Measurements from ENCODE around the gene ZGLP1.

ZGLP1 gene

DNA sequence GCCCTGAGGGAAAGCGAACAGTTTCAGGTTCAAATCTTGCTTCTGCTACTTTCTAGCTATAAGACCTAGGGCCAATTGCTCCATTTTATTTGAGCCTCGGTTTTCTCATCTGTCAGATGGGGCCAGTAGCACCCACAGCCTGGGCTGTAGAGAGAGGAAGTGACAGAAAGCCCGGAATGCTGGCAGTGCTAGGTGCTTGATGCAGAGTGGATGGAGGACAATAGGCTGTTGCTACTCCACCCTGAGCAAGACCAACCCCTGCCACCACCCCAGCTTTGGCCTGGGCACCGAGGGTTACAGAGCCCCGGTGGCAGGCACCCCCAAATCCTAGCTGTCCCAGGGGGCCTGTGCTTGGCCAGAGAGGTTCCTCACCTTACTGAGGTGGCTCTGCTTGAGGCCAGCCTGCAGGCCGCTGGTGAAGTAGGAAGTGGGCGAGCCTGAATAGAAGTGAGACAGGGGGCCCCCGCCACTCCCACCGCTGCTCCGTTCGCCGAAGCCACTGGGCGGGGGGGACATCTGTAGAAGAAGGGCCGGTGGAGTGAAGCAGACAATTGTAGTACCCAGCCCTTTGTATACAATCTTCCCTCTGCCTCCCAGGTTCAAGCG lies 8.3 kb upstream of the ZGLP1 start:
- H3K4me1 Mint-ChIP-seq: peaks cover 22 to 30% of the 10 kb centered on the region in 2 donors
- H3K4me3 Mint-ChIP-seq: no peak overlapping the region
- ATAC-seq (replicated peaks) (no peak), DNase-seq (no peak)
- H3K9me3 Mint-ChIP-seq: no peaks in the 10 kb centered on the region
- H3K36me3 Mint-ChIP-seq: peaks cover 27 to 44% of the 10 kb centered on the region in 2 donors
- no peak overlapping the region for H3K27ac Mint-ChIP-seq
- no peaks in the 10 kb centered on the region for H3K27me3 Mint-ChIP-seq

DNA sequence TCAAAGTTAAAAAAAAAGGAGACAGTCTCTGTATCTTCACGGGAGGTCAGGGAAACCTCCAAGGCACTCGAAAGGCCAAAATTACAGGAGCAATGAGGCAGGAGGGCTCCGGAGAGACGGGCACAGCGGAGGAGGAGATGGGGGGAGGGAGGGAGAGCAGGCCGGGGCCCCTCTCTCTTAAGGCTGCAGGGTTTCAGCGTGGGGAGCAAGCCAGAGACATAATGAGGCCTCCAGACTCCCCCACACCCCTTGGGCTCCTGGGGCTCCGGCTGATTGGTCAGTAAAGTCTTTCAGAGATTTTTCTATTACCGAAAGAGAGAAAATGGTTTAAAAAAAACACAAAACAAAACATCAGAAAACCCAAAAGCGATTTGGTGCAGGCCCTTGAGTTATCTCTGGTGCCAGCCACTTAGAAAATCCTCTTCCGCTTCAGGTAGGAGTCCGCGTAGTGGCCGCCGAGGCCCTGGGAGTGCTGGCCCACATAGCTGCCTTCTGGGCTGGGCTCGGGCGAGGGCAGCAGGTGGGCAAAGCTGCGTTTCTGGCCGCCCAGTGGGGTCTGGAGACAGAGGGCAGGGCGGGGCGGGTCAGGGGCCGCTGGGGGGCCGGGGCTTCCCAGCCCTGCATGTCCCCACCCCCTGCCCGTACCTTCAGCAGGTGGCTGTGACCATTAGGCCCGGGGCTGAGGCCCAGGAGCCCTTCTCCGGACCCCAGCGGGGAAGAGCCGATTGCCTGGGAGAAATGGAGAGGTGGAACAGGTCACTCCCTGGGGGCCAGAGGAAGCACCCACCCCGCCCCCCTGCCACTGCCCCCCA lies 7.6 kb upstream of the ZGLP1 start:
- H3K27ac Mint-ChIP-seq: peak overlapping the region; percentile 93
- H3K9me3 Mint-ChIP-seq: no peaks in the 10 kb centered on the region
- no peak overlapping the region for H3K4me3 Mint-ChIP-seq
- ATAC-seq (replicated peaks) (no peak), DNase-seq (no peak)
- peaks cover 22 to 30% of the 10 kb centered on the region in 2 donors for H3K4me1 Mint-ChIP-seq
- H3K36me3 Mint-ChIP-seq: peaks cover 28 to 43% of the 10 kb centered on the region in 2 donors
- no peaks in the 10 kb centered on the region for H3K27me3 Mint-ChIP-seq

DNA sequence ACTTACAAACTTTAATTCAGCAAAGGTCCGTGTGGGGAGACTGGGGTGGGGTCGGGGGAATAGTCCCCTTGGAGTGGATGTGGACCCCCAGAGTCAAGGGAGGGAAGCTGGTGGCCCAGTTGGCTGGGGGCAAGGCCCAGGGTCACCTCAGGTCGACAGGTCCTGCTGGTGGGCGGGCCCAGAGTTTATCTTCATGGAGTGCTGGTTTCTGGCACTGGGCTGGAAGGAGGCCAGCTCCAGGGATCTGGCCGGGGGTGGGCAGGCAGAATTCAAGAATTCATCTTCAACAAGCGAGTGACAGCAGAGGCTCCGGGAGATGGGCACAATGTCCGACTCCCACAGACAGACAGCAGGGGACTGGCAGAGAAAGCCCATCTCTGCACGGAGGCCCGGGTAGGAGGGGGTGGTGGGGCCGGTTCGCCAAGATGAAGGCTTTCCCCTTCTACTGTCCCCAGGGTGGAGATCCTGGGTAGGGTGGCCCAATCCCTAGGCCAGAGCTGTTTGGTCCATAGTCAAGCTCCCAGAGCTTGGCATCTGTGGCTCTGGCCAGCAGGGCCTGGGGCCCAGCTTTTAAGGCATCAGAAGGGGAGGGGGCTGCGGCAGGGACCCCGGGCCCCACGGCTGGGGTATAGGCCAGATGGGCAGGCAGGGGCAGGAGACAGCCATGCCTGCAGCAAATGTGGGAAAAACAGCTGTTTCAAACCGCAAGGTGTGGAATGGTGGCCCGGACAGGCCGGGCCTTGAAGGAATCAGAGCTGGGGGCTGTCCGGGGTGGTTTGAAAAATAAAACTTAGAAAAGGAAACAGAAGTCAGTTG lies 6.8 kb upstream of the ZGLP1 start:
- Mint-ChIP-seq H3K9me3 (no peaks in the 10 kb centered on the region), H3K27me3 (no peaks in the 10 kb centered on the region), H3K36me3 (peaks cover 28 to 38% of the 10 kb centered on the region in 2 donors), H3K27ac (peak overlapping the region; percentile 93), H3K4me3 (peak overlapping the region; percentile 93 to 95), H3K4me1 (peaks cover 19 to 30% of the 10 kb centered on the region in 2 donors)
- DNase-seq (no peak), ATAC-seq (replicated peaks) (peak; percentile 3 to 6)

DNA sequence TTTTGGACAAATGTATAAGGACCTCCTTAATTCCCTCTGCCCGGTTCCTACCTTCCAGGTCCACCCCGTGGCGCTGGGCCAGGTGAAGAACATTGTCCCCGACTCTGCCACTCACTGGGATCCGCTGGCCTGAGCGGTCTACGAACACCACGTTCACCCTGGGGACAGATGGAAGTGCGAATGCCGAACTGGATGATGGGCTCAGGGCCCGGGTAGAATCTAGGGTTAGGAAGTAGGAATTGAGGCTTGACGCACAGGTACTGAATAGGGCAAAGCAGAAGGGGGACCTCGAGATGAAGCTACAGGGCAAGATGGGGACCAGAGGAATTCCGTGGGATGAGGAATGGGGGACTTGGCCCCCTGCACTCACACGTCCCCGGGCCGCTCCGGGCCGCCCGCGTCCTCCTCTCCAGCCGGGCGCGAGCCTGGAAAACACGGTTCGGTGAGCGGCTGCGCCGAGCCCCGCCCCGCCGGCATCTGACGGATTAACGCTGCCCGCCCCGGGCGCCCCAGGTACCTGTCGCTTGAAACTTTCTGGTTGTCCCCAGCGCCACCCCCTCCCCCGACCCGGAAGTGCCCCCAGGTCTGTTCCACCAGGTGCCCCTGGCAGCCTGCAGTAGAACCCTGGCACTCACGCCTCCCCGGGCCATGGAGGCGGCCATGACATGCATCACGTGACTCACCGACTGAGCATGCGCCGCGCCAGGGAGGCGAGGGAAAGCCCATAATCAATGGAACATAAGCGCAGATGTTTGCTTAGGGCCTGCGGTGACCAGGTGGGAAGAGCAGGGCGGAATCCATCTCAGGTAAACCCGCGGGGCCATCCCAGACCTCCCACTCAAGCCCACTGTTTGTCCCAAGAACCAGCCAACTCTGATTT lies 6.0 kb upstream of the ZGLP1 start, which contains the start of gene FDX2:
Gene FDX2, minus strand, starts transcription at position 681 of the 880 bp plus-strand sequence. Its CDS starts 19 bp downstream, at position 662.
- Mint-ChIP-seq H3K9me3 (no peaks in the 10 kb centered on the region), H3K36me3 (peaks cover 28 to 42% of the 10 kb centered on the region in 2 donors), H3K4me1 (peaks cover 19 to 30% of the 10 kb centered on the region in 2 donors), H3K27ac (peak within 1 kb of the TSS; percentile 93), H3K27me3 (no peaks in the 10 kb centered on the region), H3K4me3 (peak within 1 kb of the TSS; percentile 93 to 95)
- peak; percentile 84 for DNase-seq
- peak; percentile 88 to 93 for ATAC-seq (replicated peaks)

DNA sequence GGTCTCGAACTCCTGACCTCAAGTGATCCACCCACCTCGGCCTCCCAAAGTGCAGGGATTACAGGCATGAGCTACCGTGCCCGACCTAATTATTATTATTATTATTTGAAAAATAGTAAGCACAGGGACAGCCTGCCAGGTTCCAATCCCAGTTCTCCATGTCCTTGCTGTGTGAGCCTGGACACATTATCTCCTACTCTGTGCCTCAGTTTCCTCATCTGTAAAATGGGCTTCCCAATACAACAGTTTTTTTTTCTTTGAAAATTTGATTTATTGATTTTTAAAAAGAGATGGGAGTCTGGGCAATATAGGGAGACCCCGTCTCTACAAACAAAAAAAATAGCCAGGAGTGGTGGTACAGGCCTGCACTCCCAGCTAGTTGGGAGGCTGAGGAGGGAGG lies 3.3 kb downstream of the ZGLP1 start:
- peaks cover 28 to 31% of the 10 kb centered on the region in 2 donors for H3K36me3 Mint-ChIP-seq
- H3K27ac Mint-ChIP-seq: no peak overlapping the region
- no peak overlapping the region for H3K4me3 Mint-ChIP-seq
- ATAC-seq (replicated peaks) (no peak), DNase-seq (no peak)
- H3K9me3 Mint-ChIP-seq: no peaks in the 10 kb centered on the region
- peaks cover 12 to 27% of the 10 kb centered on the region in 2 donors for H3K4me1 Mint-ChIP-seq
- peaks cover 0 to 13% of the 10 kb centered on the region in 2 donors for H3K27me3 Mint-ChIP-seq

DNA sequence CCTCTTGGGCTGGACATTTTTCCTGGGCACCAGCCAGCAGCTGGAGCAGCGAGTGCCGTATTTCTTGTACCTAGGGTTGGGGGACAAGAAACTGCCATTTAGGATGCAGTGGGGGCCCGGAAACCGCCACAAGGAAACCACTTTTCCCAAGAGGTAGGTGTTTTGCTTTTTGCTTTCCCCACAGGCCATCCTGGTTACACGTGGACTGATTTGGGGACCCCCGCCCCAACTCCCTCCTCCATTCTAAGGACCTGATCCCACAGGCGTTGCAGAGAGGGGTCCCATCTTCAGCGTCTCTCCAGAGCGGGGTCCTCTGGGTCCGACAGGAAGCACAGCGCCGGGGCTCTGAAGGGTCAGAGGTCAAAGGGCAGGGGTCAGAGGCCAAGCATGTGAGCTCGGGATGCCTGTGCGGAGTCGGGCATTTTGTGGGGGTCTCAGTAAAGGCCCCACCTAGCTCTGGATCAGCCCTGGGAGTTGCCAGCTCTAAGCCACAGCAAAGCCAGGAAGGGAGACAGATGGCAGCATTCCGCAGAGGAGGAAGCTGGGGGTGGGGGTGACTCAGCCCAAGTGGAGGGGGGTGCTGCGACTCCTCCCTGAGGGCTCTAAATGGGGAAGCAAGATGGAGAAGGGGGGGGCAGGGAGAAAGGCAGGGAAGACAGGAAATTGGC lies 4.3 kb downstream of the ZGLP1 start:
- Mint-ChIP-seq H3K9me3 (no peaks in the 10 kb centered on the region), H3K27me3 (peaks cover 0 to 16% of the 10 kb centered on the region in 2 donors), H3K36me3 (peaks cover 25 to 26% of the 10 kb centered on the region in 2 donors), H3K4me3 (peak overlapping the region in 1 of 2 donors; percentile 12), H3K4me1 (peaks cover 12 to 27% of the 10 kb centered on the region in 2 donors), H3K27ac (no peak overlapping the region)
- DNase-seq (no peak), ATAC-seq (replicated peaks) (no peak)

DNA sequence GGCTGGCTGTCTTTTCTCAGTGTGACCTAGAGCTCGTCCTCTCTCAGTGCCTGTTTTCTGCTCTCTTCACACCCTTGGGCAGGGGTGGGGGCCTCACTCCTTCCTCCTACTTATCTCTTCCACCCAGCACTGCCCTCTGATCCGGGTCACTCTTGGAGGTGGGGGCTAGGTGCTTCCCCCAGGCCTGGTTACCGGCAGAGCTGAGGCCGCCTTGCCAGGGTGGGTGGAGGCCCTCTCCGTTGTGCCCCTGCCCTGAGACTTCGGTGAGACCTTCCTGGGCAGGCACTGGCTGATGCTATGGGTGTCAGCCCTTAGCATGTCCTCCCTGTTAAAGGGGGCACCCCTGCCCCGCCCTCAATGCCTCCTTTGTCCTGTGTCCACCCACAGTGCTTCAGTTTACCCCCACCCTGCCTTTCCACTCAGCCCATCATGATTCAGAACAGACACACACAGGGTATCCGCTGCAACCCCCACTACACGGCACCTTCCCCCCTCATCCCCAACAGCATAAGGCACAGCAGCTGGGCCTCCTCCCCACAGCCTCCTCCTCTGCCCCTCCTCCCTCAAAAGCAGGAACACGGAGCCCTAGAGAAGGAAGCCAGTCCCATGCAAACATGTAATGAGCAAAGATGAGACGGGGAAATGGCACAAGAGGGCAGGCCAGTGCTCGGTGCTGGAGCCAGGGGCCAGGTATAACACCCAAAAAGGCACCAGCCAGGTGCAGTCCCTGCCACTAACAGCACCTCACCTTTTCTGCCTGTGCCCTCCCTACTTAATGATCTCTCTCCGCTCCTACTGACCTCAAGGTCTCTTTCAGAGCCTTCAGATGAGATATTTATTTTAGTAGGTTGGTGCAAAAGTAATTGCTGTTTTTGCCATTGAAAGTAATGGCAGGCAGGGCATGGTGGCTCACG lies 9.8 kb downstream of the ZGLP1 start:
- H3K9me3 Mint-ChIP-seq: no peaks in the 10 kb centered on the region
- H3K4me1 Mint-ChIP-seq: peaks cover 17 to 27% of the 10 kb centered on the region in 2 donors
- no peak overlapping the region for H3K27ac Mint-ChIP-seq
- DNase-seq (no peak), ATAC-seq (replicated peaks) (no peak)
- H3K4me3 Mint-ChIP-seq: no peak overlapping the region
- H3K27me3 Mint-ChIP-seq: peaks cover 22 to 34% of the 10 kb centered on the region in 2 donors
- peaks cover 11 to 14% of the 10 kb centered on the region in 2 donors for H3K36me3 Mint-ChIP-seq

DNA sequence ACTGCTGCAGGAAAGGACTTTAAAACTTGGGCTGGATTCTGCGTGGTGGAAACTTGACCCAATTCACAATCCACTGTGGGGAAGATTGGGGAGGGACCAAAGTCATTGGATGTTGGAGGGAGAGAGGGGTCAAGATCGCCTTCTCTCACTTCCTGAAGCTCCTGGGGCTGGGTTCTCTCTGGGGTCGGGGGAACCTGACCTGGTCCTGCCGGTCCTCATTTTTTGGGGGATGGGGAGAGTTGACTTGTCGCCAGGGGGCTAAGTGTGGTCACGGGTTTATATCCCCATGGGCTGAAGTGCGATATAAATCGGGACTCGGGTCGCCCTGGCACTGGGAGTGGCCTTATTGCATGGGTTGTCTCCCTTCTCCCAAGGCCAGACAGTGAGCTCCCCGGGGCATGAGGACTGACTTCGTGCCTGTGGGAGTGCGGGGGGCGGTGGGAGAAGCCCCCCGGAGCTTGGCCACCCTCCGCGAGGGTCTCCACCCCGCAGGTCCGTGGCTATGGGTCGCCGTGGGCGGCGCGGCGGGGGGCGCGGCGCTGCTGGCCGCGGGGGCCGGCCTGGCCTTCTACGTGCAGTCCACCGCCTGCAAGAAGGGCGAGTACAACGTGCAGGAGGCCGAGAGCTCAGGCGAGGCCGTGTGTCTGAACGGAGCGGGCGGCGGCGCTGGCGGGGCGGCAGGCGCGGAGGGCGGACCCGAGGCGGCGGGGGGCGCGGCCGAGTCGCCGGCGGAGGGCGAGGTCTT lies 13.6 kb downstream of the ZGLP1 start:
- Mint-ChIP-seq H3K4me3 (peak overlapping the region; percentile 79 to 85), H3K27me3 (peaks cover 50 to 56% of the 10 kb centered on the region in 2 donors), H3K4me1 (peaks cover 29 to 44% of the 10 kb centered on the region in 2 donors), H3K9me3 (peaks cover 0 to 4% of the 10 kb centered on the region in 2 donors), H3K27ac (peak overlapping the region; percentile 92), H3K36me3 (peaks cover 5 to 14% of the 10 kb centered on the region in 2 donors)
- DNase-seq: no peak
- no peak for ATAC-seq (replicated peaks)

DNA sequence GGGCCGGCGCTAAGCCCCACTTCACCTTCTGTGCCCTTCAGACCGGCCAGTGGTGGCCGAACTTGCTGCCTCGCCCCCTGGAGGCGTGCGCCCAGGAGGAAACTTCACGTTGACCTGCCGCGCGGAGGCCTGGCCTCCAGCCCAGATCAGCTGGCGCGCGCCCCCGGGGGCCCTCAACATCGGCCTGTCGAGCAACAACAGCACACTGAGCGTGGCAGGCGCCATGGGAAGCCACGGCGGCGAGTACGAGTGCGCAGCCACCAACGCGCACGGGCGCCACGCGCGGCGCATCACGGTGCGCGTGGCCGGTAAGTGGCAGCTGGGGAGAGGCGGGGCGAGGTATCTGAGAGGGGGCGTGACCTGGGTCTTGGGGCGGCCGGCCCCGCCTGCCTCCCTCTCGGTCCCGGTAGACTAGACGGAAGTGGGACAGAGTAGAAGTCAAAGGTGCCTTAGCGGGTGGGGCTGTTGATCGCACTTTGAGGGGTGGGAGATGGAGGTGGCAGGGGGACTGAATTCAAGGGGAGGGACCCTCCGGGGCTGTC lies 14.2 kb downstream of the ZGLP1 start:
- peaks cover 0 to 4% of the 10 kb centered on the region in 2 donors for H3K9me3 Mint-ChIP-seq
- peaks cover 55 to 62% of the 10 kb centered on the region in 2 donors for H3K27me3 Mint-ChIP-seq
- H3K27ac Mint-ChIP-seq: peak overlapping the region; percentile 92
- peaks cover 35 to 50% of the 10 kb centered on the region in 2 donors for H3K4me1 Mint-ChIP-seq
- peak overlapping the region; percentile 79 to 85 for H3K4me3 Mint-ChIP-seq
- H3K36me3 Mint-ChIP-seq: peaks cover 5 to 14% of the 10 kb centered on the region in 2 donors
- DNase-seq (peak; percentile 53), ATAC-seq (replicated peaks) (peak; percentile 64 to 69)

DNA sequence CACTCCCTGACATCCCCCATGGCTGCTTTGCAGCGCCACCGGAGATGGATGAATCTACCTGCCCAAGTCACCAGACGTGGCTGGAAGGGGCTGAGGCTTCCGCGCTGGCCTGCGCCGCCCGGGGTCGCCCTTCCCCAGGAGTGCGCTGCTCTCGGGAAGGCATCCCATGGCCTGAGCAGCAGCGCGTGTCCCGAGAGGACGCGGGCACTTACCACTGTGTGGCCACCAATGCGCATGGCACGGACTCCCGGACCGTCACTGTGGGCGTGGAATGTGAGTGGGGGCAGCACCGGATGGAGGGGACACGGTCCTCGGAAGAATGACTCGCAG lies 15.3 kb downstream of the ZGLP1 start:
- H3K27ac Mint-ChIP-seq: no peak overlapping the region

DNA sequence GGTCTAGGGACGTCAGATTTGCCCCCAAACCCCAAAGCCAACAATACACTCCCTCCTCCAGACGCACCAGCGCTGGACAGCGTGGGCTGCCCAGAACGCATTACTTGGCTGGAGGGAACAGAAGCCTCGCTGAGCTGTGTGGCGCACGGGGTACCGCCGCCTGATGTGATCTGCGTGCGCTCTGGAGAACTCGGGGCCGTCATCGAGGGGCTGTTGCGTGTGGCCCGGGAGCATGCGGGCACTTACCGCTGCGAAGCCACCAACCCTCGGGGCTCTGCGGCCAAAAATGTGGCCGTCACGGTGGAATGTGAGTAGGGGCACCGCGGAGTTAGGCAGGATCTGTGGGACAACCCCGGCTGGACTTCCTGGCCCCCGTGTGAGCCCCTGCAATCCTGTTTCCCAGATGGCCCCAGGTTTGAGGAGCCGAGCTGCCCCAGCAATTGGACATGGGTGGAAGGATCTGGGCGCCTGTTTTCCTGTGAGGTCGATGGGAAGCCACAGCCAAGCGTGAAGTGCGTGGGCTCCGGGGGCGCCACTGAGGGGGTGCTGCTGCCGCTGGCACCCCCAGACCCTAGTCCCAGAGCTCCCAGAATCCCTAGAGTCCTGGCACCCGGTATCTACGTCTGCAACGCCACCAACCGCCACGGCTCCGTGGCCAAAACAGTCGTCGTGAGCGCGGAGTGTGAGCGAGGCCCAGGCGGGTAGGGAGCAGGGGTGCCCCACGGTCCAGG lies 15.8 kb downstream of the ZGLP1 start:
- Mint-ChIP-seq H3K36me3 (peaks cover 5 to 14% of the 10 kb centered on the region in 2 donors), H3K4me1 (peaks cover 36 to 66% of the 10 kb centered on the region in 2 donors), H3K27me3 (peaks cover 58 to 76% of the 10 kb centered on the region in 2 donors), H3K9me3 (peaks cover 0 to 4% of the 10 kb centered on the region in 2 donors), H3K27ac (peak overlapping the region; percentile 68), H3K4me3 (no peak overlapping the region)
- ATAC-seq (replicated peaks) (no peak), DNase-seq (no peak)

More for the DNA sequence above, 15.3 kb downstream of the ZGLP1 start:
- DNase-seq: no peak
- Mint-ChIP-seq H3K4me3 (peak overlapping the region; percentile 46 to 58), H3K36me3 (peaks cover 5 to 14% of the 10 kb centered on the region in 2 donors), H3K9me3 (peaks cover 0 to 4% of the 10 kb centered on the region in 2 donors), H3K27me3 (peaks cover 54 to 71% of the 10 kb centered on the region in 2 donors), H3K4me1 (peaks cover 33 to 60% of the 10 kb centered on the region in 2 donors)
- ATAC-seq (replicated peaks): no peak
